ENCODE measurements around the gene SLC66A3.

SLC66A3 gene

GRCh38 chr2:11134349-11134748 lies 20.9 kb upstream of the SLC66A3 start:
- DNase-seq (ENCODE audit: low read depth): no peak

DNA sequence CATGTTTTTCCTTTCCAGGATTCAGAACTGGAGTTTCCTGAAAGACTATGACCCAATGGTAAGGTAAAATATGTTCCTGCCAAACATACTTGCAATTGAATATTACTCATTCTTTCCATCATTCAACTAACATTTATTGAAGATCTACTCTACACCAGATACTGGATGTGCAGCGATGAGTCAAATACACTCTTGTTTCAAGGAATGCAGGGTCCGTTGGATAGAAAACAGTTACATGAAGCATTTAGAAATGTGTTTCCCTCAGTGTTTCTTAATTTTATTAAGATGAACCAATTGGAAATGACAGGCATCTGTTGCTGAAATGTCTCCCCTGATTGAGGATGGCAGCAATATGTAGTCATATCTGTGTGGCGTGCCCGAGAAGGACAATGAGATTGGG lies 14.8 kb upstream of the SLC66A3 start:
- DNase-seq (ENCODE audit: low read depth): no peak

DNA sequence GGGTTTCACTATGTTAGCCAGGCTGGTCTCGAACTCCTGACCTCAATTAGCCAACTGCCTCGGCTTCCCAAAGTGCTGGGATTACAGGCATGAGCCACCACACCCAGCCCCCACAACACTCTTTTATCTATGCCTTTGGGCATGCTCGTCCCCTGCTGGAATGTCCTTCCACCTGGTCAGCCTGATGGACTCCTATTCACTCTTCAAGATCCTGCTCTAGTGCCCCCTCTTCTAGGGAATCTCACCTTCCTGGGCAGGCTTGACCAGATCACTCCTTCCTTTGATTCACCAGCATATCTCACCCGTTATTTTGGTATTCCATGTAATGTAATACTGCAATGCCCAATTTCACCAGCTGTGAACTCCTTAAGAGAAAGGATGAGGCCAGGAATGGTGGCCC lies 13.9 kb upstream of the SLC66A3 start:
- DNase-seq (ENCODE audit: low read depth): no peak

DNA sequence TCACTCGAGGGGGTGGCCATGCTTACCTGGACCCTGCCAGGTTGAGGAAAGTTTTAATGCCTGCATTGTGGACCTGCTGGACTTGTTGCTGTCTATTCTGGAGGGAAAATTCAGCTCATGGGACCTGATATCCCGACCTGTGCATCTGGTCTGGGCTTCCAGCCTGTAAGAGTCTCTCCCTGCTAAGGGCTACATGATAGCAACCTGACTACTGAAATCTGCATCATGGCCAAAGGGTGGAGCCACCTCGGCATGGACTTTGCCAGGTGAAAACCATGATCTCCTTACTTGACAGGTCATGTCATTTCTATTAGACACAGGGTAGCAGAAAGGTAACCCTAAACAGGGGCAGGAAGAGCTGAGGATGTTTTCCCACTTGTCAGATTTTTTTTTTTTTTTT lies 12.9 kb upstream of the SLC66A3 start:
- no peak for DNase-seq (ENCODE audit: low read depth)

DNA sequence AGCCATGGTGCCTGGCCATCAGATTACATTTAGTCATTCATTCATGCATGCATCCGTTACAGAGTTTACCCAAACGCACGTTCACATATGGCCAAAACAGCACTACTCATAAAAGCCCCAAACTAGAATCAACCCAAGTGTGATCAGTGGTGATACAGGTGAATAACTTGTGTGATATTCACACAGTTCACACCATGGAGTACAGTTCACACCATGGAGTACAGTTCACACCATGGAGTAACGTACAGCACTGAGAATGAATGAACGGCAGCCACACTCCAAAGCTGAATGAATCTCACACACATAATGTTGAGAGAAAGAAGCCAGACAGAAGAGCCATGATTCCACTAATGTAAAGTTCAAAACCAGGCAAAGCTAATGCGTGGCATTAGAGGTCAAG lies 12.3 kb upstream of the SLC66A3 start:
- DNase-seq (ENCODE audit: low read depth): no peak

DNA sequence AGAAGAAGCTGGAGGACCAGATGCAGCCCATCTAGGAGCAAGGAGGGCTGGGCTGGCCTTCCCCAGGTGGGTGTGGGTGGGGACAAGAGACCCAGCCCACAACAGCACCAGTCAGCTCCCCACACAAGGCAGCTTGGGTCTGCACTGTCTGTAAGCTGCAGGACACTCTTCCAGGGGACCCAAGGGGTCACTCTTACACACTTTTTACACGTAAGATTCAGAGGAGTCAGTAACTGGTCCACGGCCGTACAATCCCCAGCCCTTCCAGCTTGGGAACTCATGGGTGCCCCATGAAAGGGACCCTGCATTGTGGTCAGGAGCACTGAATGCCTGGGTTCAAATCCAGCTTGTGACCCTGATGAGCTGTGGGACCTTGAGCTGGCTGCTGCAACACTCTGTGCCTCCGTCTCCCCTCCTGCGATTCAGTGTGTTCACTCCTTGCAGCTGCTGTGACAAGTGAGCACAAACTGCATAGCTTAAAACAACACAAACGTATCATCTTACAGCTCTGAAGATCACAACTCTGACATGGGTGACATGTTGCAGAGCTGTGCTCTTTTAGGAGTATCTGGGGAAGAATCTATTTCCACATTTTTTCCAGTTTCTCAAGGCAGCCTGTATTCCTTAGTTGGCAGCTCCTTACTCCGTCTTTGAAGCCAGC lies 11.1 kb upstream of the SLC66A3 start:
- DNase-seq (ENCODE audit: low read depth): no peak

DNA sequence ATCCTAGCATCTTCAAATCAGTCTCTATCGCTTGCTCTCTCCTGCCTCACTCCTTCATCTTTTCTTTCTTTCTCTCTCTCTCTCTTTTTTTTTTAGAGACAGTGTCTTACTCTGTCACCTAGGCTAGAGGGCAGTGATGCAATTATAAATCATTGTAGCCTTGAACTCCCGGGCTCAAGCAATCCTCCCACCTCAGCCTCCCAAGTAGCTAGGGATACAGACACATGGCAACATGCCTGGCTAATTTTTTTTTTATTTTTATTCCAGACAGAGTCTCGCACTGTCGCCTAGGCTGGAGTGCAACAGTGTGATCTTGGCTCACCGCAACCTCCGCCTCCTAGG lies 10.6 kb upstream of the SLC66A3 start:
- no peak for DNase-seq (ENCODE audit: low read depth)

- DNase-seq (ENCODE audit: low read depth): no peak
Observed at GRCh38 chr2:11145350-11145749, 9.9 kb upstream of the SLC66A3 start.

DNA sequence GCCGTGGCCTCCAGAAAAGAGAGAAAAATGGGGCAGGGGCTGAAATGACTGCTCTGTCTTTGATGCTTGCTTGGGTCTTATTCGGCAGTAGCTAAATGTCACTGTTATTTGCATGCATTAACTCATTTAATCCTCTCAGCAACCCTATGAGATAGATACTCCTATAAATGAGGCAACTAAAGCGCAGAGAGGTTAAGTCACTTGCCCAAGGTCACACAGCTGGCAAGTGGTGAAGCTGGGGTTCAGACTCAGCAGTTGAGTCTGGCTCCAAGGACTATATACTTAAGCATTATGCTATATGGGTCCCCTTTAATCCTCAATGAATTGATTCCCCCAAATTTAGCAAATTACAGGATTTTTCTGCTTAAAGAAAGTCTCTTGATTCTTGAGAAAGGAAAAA lies 9.2 kb upstream of the SLC66A3 start:
- DNase-seq (ENCODE audit: low read depth): no peak

DNA sequence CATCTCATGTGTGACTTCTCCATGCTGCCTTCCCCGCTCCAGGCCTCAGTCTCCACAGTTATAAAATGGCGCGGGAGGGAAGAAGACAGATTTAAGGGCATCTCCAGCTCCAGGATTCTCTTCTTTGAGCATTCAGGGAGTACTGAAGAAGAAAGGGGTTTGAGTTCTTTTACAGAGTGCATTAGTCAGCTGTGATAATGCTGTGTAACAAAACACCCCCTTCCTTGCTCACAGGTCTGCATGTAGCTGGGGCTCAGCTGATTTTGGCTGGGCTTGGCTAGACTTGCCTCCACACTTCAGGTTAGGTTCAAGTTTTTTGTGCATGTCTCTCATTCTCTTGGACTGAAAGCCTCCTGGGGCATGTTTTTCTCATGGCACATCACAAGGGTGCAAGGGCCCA lies 8.0 kb upstream of the SLC66A3 start:
- DNase-seq (ENCODE audit: low read depth): no peak

DNA sequence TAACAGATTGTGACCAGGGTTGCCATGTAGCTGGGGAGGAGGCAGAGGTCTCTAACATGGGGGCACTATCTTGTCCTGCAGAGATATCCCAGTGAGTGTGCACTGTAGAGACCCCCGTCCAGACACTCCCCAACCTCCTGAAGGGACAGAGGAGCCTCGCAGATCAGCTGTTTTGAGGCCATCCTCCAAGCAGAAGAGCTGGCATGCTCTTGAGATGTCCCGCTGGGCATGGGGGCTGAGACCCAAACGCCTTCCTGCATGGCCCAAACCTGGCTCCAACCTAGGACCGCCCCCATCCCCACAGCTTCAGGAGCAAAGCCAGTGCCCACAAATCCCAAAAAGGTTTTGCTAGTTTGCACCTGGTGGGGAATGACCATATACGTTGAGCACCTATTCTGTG lies 2.7 kb upstream of the SLC66A3 start:
- DNase-seq (ENCODE audit: low read depth): no peak

- DNase-seq (ENCODE audit: low read depth): no peak
Observed at GRCh38 chr2:11154016-11154922, 998 bp upstream of the SLC66A3 start.

DNA sequence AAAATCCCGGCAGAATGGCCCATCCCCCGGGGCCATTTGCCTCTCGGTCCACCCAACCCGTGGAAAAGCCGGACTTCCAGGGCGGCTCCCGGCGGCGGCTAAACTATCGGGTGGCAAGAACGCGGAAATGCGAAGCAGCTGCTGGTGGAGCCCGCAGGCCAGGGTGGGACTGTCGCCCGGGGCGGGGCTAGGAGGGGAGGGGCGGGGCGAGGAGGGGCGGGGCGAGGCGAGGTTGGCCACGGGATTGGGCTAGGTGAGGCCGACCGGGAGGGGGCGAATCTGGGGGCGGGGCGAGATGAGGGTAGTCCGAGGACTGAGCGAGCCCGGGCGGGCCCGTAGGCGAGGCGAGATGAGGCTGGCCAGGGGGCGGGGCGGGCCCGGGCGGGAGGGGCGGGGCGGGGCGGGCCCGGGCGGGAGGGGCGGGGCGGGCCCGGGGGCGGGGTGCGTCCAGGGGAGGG lies 315 bp upstream of the SLC66A3 start:
- peak; percentile 63 for DNase-seq (ENCODE audit: low read depth)

DNA sequence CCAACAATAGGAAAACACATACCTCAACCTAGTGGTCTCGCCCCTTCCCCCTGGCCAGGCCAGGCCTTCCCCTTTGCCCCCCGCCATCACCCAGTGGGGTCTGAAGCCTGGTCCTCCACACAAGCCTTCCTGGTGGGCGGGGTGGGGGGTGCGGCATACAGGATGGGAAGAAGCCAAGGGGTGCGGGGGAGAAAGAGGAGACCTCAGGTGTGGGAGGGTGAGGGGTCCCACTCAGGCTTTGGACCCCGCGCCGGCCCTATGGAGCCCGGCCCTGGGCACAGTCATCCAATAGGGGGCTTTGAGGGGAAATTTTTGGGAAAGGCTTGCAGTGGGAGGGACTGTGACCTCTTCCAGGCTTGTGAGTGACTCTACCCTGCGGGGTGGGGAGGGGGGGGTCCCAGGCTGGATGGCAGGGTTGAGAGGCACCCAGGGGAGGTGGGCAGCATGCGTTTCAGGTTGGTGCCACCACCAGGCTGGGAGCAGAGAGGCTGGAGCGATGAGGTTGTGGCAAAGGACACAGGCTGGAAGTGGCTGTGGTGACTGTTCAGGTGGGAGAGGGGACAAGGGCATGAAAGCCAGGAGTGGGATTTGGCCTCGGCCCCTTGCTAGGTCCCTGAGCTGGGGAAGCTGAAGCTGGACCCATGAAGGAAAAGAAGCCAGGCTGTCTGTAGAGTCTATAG lies 1.3 kb downstream of the SLC66A3 start:
- DNase-seq (ENCODE audit: low read depth): no peak

DNA sequence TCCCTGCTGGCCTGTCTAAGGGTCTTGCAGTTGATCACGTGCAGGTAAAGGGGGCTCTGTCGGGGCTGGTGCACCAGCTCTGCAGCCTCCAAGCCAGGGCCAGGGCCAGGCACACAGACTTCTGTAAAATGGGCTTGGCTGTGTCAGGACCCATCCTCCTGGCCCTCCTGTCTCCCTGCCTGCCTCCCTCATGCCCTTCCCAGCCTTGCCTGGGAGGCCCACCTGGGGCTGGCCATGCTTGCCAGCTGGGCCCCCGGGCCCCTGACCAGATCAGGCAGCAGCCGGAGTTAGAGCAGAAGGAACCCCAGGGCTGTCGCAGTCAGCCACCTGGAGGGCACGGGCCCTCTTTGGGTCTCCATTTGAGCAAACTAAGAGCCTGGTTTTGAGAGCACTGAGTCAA lies 2.0 kb downstream of the SLC66A3 start:
- DNase-seq (ENCODE audit: low read depth): no peak

DNA sequence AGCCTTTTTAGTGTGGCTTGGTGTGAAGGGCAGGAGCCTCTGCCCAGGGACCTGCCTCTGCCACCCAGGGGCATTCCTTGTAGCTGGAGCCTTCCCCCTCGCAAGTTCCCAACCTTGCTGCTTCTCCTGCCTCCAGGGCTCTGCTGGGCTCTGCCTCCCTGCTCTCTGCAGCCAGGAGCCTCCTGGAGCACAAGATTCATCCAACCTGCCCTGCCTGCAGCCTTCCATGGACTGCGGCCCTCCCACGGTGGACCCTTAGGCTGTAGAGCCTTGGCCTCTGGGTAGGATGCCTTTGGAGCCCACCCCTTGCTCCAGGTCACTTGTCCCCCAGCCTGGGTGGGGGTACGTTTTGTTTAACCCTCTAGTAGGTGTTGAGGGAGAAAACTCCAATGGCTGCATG lies 2.5 kb downstream of the SLC66A3 start:
- DNase-seq (ENCODE audit: low read depth): no peak

DNA sequence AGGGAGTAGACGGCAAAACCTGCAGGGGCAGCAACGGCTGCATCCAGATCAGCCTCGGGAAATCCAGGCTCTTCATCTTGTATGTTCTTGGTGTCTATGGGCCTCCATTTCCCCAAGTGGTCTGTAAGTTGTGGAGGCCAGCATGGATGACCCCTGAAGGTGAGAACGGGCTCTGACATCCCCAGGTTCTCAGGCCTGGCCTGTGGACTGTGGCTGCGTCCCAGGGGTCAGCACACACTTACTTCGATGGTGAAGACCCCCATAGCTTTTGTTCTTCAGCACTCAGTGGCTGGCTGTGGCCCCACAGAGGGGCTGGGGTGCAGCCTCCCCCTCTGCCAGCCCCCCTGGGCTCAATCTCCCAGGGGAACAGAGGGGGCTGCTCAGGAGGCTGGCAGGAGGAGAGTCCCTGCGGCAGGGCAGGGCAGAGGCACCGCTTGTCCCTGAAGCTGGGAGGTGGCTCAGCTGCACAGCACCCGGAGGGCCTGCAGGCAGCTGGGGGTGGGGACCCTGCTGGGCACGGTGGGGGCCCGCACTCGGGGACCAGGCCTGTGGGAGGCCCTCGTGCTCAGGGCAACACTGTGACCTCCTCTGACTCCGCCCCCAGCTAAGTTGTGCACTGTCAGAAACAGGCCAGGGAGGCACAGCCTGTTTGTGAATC lies 3.8 kb downstream of the SLC66A3 start:
- no peak for DNase-seq (ENCODE audit: low read depth)

DNA sequence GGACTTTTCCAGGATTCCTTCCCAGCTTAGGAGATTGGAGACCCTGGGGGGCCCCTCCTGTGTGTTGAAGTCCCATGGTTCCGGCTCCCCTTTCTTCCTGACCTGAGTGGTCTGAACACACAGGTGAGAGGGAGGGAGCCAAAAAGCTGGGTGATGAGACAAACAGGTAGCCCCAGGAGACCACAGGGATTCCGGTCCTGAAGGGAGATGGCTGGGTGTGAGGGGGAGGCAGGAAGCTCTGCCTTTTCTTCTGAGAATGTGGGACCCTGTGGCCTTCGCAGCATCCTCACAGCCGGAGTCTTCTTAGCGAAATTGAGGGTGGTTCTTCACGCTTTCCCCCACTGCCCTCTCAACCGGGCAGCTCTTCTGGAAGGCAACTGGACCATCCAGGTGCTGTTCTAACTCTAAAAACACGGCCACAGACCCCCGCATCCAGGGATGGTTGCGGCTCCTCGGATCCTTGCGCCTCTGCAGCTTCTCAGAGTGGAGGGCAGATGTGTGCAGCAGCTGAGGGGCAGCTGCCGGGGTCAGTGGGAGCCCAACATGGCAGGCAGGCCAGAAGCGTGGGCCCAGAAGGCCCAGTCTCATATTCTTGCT lies 4.4 kb downstream of the SLC66A3 start:
- no peak for DNase-seq (ENCODE audit: low read depth)

DNA sequence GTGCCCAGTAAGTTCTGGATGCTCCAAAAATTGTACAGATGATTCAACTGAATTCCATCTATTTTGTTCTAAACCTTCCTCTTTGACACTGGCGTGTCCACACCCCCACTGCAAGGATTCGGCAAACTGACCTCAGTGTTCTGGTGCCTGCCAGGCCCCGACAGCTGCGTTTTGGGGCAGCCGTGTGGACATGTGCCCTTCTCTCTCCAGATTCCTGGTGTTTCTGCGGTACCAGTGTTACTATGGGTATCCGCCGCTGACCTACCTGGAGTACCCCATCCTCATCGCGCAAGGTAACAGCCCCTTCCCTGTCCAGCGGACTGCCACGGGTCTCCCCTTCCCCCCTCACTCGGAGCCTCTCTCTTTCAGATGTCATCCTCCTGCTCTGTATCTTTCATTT lies 5.0 kb downstream of the SLC66A3 start:
- DNase-seq (ENCODE audit: low read depth): no peak

DNA sequence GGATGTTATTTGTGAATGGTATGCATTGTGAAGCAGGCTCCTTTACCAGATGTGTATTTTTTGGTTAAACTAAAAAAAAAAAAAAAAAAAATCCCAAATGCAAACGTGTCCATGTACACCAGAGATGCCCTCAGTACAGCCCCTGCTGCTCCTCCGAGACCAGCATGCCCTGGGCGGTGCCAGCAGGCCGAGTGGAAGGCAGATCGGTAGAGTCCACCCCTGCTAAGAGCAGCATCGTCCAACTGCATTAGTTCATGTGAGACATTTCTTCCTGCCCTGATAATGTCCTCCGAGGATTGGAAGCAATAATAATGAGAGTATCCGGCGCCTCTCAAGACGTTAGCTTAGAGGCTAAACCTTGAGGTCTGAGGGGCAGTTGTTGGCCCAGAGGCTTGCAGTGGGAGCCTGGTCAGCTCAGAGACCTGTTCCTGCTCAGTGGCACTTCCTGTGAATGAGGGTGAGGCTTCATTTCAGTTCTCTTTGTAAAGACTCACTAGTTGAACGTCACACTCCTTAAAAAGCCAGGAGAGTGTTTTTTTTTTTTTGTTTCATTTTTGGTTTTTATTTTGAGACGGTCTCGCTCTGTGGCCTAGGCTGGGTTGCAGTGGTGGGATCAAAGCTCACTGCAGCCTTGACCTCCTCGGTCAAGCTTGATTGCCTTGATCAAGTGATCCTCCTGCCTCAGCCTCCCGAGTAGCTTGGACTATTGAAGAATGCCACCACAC lies 5.6 kb downstream of the SLC66A3 start:
- no peak for DNase-seq (ENCODE audit: low read depth)

DNA sequence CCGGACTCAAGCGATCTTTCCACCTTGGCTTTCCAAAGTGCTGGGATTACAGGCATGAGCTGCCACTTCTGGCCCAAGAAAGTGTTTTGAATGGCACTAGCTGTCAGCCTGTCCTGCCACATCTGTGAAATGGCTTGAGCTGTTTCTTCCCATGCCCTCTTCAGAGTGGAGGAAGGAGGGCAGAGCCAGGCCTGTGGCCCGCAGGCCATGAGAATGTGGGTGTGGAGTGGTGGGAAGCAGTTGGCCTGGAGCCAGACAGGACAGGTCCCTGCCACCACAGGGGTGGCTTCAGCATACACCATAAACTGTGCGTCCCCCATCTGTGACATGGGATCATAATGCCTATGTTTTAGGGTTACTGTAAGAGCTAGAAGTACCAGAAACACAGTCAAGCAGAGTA lies 6.5 kb downstream of the SLC66A3 start:
- no peak for DNase-seq (ENCODE audit: low read depth)

All from non-pigmented ciliary epithelial cell (primary cell).